ENCODE data around the gene TXNDC11.

GRCh38 chr16:11755022-11755760 is 12.5 kb upstream of the TXNDC11 start:
- TF ChIP-seq CTCF (IDR thresholded peaks at IDR 0.05; ENCODE audit: insufficient read depth, low read depth, low read length) = no peak
- no peak for TF ChIP-seq EZH2 (IDR thresholded peaks at IDR 0.05; ENCODE audit: insufficient read depth, low read length)
